Liver (tissue), 3 donors: ENCODE data around the gene ADAP1.

ENCODE experiments used
- ATF3 ChIP-seq: IDR thresholded peaks from 2 replicates; pipeline ENCODE4 v1.6.1; 2016; ENCODE audit warnings: antibody characterized with exemption
- CTCF ChIP-seq: fragments of 150-350 bp; IDR thresholded peaks from 2 replicates; pipeline ENCODE4 v1.5.1; 2017; ENCODE audit warnings: improper control_type of control experiment, low read depth, low read length; ENCODE audit not compliant: missing input control
- GABPA ChIP-seq, 2 donors: IDR thresholded peaks in 1 of 2; conservative IDR thresholded peaks in 1 of 2; 2 replicates each; pipeline ENCODE4 v1.6.1; 2016; ENCODE audit warnings: antibody characterized with exemption in 2 of 2, mild to moderate bottlenecking in 1 of 2, moderate library complexity in 1 of 2
- JUND ChIP-seq, 2 donors: IDR thresholded peaks; 2 replicates each; pipeline ENCODE4 v1.6.1; 2016; ENCODE audit warnings: antibody characterized with exemption in 2 of 2
- MAX ChIP-seq: IDR thresholded peaks from 2 replicates; pipeline ENCODE4 v1.6.1; 2016; ENCODE audit warnings: antibody characterized with exemption
- RAD21 ChIP-seq, 2 donors: IDR thresholded peaks; 2 replicates each; pipeline ENCODE4 v1.6.1; 2016; ENCODE audit warnings: antibody characterized with exemption in 2 of 2, mild to moderate bottlenecking in 2 of 2
- REST ChIP-seq: IDR thresholded peaks from 2 replicates; pipeline ENCODE4 v1.6.1; 2016; ENCODE audit warnings: antibody characterized with exemption, mild to moderate bottlenecking
- SP1 ChIP-seq: IDR thresholded peaks from 2 replicates; pipeline ENCODE4 v1.6.1; 2018; ENCODE audit warnings: antibody characterized with exemption, mild to moderate bottlenecking
- YY1 ChIP-seq: IDR thresholded peaks from 2 replicates; pipeline ENCODE4 v1.6.1; 2016; ENCODE audit warnings: antibody characterized with exemption, mild to moderate bottlenecking
- donor health status: healthy.
- donor health status: healthy.

GRCh38 chr7:959271-959670 lies 4.8 kb upstream of the ADAP1 start:
- TF ChIP-seq CTCF = no peak
- TF ChIP-seq RAD21 (IDR thresholded peaks at IDR 0.05) = no peak
- TF ChIP-seq ATF3 = no peak
- TF ChIP-seq REST = no peak
- no peak for TF ChIP-seq MAX
- TF ChIP-seq YY1 = no peak
- no peak for TF ChIP-seq JUND (IDR thresholded peaks at IDR 0.05)
- no peak for TF ChIP-seq GABPA (IDR thresholded peaks at IDR 0.05 in 1 of 2, conservative IDR thresholded peaks at IDR 0.05 in 1 of 2)
- TF ChIP-seq SP1 = no peak
